Globus pallidus (tissue), 1 donor: ENCODE data around the gene BMPR1A.
"Not testable (repeated sequence)": the region's sequence is repeated elsewhere in the genome, so short reads cannot be mapped to it uniquely, and the experiment has no call there.

Source experiments
- DNase-seq: peaks from one replicate; pipeline ENCODE4 v3.0.0-alpha.2; 2015; ENCODE audit warnings: low spot score

BMPR1A gene

DNA sequence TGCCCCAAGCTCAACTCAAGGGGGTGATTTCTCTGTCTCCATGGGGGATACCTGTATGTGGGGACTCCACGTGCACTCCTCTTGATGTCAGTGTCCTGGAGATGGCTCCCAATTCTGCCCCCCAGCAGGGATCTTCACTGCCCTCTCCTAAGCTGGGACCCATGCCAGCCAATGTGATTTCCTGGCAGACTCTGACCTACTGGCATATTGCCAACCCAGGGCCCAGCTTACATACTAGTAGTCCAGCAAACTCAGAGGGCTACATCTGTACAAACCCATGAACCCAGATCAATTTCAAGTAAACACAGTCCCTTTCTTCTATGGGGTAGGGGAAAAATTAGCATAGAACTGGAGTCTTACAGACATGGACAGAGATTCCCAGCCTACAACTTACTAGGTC lies 26.2 kb upstream of the BMPR1A start:
- DNase-seq, result peak; percentile 26

DNA sequence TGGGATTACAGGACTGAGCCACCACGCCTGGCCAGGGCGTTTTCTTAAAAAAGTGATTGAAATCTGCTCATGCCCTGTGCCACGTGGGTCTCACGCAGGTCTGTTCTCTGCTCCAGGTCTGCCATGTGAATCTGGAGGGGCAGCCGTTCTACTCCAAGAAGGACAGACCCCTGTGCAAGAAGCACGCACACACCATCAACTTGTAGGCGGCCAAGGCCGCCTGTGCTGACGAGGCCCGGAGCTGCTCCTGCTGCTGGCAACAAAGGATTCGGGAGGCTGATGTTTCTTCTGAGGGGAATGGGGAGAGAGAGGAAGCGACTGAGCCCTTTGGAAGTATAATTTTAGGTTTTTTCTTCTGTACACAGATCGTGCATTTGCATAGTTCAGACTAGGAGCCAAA lies 23.6 kb upstream of the BMPR1A start:
- DNase-seq, result no peak

DNA sequence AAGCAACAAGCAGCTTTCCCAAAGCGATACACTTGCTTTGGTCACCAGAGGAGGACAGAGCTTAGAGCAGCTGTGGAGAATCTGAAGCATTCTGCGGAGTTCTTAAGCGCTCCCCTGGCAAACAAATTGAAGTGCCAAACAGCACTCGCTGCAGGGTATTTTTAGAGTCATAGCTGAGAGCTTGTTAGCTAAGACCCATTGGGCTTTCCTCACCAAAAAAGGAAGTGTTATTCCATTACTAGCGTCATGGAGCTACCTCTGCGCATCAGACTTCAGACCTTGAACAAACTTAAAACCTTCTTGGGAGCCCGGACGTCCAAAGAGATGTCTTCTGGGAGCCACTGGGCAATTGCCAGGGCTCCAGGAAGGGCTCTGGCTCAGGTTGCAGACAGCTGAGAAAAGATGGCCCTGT lies 23.2 kb upstream of the BMPR1A start:
- DNase-seq, result no peak

DNA sequence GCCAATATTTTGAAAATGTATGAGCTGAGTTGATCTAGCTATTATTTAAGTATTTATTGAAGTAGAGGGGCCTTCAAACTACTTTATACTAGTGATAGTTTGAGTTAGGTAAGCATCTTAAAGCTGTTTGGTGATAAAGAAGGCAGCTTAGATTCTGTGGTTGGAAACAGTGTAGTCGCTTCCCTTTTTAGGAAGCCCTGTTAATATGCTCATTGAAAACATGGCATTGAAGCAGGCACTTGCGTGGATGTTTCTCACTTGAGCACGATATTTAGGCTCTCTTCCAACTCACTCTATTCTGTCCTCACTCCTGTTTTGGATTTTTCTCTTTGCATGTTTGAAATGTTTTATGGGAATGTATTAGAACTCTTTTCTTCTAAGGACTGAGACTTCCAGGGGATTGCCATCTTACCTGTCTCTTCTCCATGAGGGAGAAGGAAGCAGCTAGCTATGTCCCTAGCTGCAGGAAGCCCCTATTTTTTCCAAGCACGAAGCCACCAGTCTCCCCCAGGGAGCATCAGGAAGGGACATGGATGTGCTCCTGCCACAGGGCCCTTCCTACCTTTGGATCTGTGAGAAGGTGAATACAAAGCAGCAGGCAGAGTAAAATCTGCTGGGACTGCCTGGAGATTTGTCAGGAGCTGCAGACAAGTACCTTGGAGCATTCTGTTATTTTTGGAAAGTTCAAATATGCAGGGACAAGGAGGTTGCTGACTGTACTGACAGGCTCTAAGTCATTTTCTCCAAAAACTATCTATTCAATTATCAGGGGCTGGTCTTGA lies 22.0 kb upstream of the BMPR1A start:
- no peak for DNase-seq

DNA sequence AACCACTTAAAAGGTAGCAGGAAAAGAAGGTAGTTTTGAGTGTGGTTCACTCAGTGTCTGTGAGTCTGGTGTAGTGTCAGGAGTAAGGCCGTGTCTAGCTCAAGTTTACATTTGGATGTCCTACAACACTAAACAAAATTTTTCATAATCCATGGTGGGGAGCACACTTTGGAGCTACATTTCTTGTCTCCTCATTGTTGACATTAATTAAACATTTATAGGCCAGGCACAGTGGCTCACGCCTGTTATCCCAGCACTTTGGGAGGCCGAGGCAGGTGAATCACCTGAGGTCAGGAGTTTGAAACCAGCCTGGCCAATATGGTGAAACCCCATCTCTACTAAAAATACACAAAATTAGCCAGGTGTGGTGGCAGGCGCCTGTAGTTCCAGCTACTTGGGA lies 21.1 kb upstream of the BMPR1A start:
- DNase-seq, result not testable (repeated sequence)

DNA sequence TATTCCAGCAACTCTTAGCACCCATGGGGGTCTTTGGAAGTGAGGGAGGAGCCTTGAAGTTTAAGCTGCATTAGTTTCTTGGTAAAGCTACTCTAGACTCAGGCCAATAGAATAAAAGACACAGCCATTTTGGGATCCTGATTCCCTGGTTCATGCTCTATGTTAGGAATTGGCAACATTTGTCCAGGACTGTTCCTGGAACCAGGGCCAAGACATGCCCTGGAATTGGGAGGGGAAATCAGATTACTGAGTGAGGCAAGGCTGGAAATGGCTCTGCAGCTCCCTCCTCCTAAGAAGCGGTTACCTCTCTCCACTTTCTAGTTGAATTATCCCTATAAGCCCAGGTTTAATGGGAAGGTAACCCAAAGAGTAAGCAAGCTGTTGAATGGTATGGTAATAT lies 14.2 kb upstream of the BMPR1A start:
- DNase-seq, result no peak

DNA sequence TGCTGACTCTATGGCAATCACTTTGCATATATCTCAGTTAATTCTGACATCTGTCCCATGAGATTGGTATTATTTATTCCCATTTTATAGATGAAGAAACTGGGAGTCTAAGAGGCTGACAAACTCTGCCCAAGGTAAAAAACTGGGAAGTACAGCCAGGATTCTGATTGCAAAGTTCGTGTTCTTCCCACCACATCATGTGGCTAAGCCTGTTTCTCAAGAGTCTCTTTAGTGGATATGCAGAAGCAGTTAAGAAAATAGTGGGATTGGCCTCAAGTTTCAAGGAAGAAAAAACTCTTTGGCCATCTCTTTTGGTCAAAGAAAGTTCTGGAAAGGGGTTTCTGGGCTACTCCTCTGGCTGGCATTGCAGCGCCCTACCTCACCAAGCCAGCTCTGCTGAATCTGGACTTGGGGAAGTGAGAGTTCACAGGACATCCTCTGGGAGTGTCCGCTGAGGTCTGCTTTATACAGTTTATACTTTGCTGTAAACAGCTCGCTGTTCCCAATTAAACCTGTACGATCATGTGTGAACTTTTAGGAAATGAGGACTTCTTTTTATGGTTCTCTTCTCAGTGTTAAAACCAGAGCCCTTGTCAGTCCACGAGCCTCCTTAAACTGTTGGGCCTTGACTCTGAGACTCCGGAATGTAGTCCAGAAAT lies 12.2 kb upstream of the BMPR1A start:
- DNase-seq, result no peak

DNA sequence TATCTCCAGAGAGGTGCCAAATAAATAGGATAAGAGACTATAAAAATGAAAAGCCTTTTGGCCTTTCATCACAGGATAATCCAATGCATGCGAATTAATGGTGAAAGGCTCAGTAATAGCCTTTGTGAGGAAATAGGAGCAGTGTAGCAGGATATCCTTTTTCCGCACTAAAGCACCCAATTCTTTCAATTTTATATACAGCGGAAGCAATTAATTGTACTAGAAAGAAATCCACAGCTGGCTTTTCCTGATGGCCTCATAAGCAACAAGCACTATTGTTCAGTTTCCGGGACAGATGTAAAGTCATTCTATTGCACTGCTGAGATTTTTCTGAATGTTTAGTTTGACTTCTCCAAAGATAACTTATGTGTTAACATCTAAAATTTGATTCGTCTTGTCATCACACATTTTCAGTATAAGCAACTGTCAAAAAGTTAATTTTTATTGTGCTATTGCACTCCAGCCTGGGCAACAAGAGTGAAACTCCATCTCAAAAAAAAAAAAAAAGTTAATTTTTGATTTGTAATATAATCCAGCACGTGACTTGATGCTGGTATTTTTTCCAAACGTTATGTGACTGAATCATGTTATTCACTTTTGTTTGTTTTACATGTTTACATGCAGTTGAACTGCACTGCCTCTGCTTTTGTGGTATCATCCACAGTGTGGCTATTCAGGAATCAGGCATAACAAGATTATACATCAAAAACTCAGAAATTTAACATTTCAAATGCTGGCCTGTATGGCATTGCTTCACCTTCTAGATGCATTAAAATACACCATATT lies 8.4 kb upstream of the BMPR1A start:
- DNase-seq, result no peak

DNA sequence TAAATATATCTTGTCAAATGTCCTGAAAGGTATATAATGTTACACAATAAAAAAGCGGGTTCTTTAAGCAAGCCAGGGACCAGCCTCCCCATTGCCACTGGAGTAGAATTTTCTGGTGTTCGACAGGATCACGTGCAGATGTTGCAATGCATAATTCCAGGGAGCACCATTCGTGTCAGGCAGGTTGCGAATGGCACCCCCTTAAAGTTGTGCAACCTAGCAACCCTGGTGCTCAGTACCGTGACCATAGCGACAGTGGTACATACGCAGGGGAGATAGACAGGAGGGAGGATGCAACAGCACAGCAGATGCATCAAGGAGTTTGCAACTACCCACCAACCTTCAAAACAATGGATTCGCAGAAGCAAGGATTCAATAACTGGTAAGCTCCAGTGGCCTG lies 6.6 kb upstream of the BMPR1A start:
- DNase-seq, result no peak

DNA sequence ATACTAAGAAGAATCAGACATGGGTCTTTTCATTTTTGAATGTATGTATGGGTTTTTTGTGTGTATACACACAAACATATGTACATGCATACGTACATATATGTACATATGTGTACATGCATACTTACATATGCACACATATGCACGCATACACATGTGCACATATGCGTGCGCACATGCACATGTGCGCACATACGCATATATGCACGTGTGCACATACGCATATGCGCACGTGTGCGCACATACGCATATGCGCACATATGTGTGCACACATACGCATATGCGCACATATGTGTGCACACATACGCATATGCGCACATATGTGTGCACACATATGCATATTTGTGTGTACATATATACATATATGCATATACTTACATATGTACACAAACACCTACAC lies 4.9 kb upstream of the BMPR1A start:
- DNase-seq, result no peak

DNA sequence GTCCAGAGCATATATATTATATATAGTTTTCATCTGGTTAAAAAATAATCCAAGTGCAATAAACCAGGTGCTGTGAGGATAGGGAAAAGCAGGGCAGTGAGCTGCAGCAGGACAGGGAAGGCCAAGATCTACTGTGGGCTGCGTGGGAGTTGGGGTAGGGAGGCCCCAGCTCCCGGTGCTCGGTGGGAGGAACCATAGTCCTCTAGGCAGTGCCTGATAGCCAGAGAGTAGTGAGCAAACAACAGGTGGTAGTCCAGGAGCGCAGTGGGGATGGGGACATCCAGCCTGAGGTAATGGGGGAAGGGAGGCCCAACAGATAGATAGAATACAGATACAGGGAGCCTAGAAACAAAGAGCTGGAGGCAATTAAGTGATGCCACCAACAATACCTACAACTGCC lies 4.1 kb upstream of the BMPR1A start:
- no peak for DNase-seq

DNA sequence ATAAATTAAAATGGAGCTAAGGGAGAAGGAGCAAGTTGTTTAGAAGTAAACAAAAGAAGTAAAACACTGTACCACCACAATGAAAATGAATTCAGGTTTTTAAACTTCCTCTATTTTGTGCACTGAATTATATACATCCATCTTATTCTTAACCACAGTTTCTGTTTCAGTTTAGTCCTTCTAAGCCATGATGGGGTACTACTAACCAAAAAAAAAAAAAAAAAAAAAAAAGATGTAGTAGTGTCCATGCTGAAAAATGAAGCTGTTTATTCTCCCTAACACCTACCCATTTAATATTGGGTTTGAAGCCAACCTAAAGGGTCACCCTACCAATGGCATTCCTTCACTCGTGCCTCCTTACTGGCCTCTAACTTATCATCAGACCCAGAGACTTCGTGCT lies 3.4 kb upstream of the BMPR1A start:
- DNase-seq, result no peak

DNA sequence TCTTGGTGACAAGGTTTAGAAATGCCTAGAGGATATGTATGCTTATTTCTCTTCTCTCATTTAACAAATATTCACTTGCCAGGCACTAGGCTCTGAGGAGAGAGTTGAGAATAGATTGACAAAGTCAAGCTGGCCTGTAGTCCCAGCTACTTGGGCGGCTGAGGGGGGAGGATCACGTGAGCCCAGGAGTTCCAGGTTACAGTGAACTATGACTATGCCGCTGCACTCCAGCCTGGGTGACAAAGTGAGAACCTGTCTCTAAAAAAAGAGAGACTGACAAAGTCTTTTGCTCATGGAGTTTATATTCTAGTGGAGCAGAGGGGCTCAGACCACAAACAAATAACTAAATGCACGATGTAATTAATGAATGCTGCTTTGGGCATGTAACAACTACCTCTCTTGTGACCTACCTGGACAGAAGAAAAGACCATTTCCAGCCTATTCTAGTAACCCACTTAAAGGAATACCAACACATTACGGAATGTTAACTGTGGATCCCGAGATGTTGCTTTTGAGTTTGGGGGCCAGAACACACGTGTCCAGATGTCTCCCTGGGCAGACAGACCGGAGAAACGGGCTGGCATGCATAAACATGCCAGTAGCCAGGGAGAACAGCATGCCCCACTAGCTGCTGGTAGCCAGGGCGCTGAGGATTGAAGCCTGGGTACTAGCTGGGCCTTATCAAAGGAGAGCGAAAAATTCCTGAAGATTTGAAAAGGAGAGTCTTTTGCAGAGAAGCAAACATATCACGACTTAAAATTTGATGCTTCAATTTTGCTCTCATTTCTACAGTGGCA lies 2.6 kb upstream of the BMPR1A start:
- no peak for DNase-seq

DNA sequence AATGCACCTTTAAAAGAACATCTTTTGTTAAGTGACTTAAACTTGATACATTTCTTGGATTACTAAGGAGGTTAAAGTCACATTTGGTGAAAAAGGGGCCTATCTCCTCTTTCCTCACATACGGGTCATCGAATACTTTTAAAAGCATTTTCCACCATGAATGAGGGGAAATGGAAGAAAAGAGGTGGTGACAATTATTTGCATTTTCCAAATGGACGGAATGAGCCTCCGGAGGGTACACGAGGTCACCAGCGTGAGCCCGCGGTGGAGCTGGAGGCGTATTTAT lies 1.0 kb upstream of the BMPR1A start:
- DNase-seq, result no peak

DNA sequence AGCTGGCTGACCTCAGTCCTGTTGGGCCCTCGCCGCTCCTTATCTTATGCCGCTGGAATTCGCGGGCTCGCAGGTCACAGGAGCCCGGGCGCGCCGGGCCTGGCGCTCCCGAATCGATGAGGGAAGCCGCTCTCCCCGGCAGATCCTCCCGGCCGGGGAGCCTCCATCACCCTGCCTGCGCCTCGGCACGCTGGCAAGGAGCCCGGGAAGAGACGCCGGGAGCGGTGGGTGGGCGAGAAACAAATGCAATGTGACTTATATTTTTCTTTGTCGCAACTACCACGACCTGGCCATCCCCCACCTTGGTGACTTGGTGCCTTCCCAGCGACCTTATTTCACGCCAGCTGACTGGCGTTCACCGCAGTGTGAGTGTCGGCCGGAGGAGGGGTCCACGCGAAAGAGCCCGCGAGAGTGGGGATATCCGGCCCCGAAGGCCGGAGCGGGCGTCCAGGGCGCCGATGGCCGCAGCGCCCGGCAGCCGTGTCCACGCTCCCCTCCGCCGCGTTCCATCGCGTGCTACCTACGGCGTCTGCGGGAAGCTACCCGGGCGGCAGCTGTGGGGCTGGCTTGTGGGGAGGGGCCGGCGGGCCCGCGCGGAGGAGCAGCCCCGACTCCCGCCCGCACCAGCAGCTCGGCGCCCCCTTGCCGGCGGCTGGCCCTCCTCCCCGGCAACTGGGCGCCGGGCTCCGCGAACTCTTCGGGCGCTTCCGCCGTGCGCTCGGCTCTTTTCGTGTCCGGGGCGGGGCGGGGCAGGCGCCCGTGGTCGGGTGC lies 494 bp upstream of the BMPR1A start:
- DNase-seq, result peak; percentile 92

DNA sequence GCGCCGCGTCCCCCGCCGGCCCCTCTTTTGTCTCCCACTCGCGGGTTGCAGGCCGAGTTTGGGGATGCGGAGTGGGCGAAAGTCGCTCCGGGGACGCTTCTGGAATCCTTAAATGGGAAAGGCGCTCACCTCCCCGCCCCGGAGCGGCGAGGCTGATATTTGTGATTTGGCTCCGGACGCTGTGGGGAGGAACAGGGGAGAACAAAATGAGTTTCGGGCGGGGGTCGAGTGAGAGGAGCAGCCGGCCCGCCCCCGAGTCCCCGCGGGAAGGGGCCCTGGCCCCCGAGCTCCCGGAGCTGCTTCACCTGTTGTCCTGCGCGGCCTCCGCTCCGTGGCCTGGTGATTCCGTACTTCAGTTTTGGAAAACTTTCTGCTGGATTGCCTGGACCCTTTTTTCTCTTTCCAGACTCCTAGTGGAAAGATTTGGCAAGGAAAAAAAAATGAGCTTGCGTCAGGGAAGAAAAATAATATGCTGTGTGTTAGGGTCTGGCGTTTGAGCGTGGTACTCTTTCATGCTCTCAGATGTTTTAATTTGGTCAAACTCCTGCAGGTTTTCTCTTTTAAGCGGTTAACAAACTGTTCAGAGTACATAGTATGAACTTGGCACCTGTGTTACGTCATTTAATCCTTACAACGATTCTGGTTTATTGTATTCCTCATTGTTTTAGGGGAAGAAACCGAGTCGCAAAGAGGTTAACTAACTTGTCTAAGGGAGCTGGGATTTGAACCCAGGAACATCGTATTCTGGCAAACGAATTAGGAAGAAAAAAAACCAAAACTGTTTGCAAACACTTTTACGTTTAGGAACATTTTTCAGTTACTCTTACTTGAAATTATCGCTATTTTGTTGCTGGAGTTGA lies 924 bp downstream of the BMPR1A start:
- no peak for DNase-seq

DNA sequence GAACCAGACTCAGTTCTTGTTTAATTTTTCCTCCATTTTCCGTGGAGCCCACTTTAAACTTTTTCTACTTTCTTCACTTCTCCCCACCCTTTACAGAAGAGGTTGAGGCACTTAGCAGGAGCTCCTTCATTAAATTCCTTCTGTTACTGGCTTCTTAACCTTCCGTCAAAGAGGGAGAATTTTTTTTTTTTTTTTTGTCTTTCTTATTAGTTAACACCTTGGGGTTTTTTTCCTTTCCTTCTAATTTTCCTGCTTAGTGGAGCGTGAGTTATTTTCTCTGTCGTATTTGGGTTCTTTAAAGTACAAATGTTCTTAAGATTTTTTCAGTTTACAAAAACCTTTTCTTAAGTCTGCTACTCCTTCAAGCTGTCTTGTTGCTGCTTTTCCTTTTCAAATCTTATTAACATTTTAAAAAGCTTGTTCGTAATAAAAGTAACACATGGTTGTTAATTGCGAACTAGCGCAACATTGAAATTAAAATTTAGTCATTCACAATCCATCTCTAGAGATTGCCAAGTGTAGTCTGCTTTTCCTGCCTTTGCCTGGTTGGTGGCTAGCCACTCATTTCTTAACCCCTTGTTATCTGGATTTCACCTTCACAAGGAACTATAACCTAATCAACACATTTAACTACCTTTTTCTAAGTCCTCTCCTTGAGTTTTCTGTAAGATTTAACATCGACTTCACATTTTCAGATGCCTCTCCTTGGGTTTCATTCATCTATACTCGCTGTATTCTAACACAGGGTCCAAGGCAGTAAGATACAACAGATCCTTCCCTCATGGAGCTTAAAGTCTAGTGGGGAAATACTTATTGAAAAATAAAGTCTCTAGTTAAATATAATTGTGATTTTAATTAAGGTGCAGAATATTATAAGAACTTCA lies 2.0 kb downstream of the BMPR1A start:
- DNase-seq, result no peak

DNA sequence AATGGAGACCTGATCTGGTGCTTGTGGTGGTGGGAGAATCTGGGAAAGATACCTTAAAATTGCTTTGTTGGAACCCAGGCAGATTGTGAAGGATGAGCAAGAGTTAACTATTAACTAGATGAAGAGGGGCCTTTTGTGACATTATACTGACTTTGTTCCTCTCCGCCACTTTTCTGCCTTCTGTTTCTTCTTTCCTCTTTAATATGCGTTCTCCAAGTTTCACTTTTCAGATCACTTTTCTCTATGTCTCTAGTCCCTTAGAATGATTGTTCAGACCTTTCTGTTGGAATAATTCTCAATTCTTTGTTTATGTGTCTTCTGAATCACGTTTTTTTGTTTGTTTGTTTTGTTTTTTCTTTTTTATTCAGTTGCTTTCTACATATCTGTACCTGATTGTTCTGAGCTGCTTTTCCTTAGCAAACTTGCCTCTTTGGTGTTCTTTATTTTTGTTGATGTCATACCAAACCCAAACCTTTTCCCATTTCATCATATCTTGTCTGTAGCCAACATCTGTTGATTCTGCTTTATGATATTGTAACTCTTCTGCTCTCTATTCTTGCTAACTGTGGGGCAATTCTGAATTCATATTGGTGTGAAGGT lies 2.8 kb downstream of the BMPR1A start:
- no peak for DNase-seq

DNA sequence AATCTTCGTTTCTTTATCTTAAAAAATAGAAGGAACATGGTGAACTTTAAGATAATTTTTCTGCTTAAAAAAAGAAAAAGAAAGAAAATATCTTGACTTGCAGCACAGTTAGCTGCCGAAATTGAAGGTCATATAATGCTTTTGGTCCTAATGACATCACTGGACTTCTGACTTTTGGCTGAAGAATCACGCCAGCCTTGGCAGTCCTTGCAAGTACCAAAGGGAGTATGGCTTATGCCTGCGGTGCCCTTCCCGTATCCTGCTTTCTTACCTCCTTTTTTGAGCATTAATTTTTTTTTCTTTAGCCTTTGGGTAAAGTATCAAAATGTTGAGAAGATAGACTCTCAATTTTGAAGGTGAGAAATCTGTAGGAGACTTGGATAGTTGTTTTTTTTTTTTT lies 7.0 kb downstream of the BMPR1A start:
- no peak for DNase-seq
